Activated T-helper 1 cell treated with anti-CD3 and anti-CD28 coated beads, Interleukin-12 subunit alpha, Interleukin-12 subunit beta, Interleukin-2, Interleukin-4 antibody, amounts not matched to agents 30 ng/mL and 10 ng/mL and 1 ng/mL, durations not matched to agents 14 hours and 24 hours and 36 hours (primary cell): ENCODE measurements around the gene CNTN4. TPM values are rescaled to one million over a fixed set of nuclear protein-coding genes. Genes with fewer than 3 reads are reported as not detected.

ENCODE experiments used
- DNase-seq: peaks from one replicate; pipeline ENCODE4 v3.0.0; 2021; ENCODE audit warnings: low spot score
- H3K27ac Mint-ChIP-seq: one replicate; pipeline ENCODE4 v1.8.0; 2021; ENCODE audit warnings: mild to moderate bottlenecking, mixed read lengths
- H3K27me3 Mint-ChIP-seq: one replicate; pipeline ENCODE4 v1.8.0; 2022; ENCODE audit warnings: mild to moderate bottlenecking, moderate library complexity, mixed read lengths; ENCODE audit not compliant: insufficient read depth
- H3K36me3 Mint-ChIP-seq: one replicate; pipeline ENCODE4 v1.8.0; 2021; ENCODE audit warnings: low read depth, mixed read lengths
- H3K4me1 Mint-ChIP-seq: one replicate; pipeline ENCODE4 v1.8.0; 2021; ENCODE audit warnings: low read depth, mixed read lengths
- H3K4me3 Mint-ChIP-seq: one replicate; pipeline ENCODE4 v1.8.0; 2021; ENCODE audit warnings: mild to moderate bottlenecking, moderate library complexity, mixed read lengths
- H3K9me3 Mint-ChIP-seq: one replicate; pipeline ENCODE4 v1.8.0; 2021; ENCODE audit warnings: mixed read lengths
- intact Hi-C: fragments of 100-400 bp; cut with micrococcal nuclease; formaldehyde crosslinking; loops from one replicate; pipeline ENCODE4 v1.15.1; 2024
- total RNA-seq: library from RNA; stranded (reverse); gene quantifications from 2 replicates; pipeline ENCODE4 v1.2.3, GENCODE V29; 2022

The CNTN4 gene
- total RNA-seq, 1 donor from 2014 or later = not detected

GRCh38 chr3:2735392-2735894, 636.8 kb downstream of the CNTN4 start:
- Mint-ChIP-seq H3K27me3 (no peaks in the 10 kb centered on the region), H3K4me1 (no peaks in the 10 kb centered on the region), H3K4me3 (no peak overlapping the region), H3K9me3 (no peaks in the 10 kb centered on the region), H3K27ac (no peak overlapping the region), H3K36me3 (no peaks in the 10 kb centered on the region)
- intact Hi-C loops = no loop called here
- DNase-seq = no peak

- intact Hi-C loops = no loop called here
- no peaks in the 10 kb centered on the region for H3K9me3 Mint-ChIP-seq
- H3K4me3 Mint-ChIP-seq = no peak overlapping the region
- H3K4me1 Mint-ChIP-seq = no peaks in the 10 kb centered on the region
- H3K27ac Mint-ChIP-seq = no peak overlapping the region
- H3K36me3 Mint-ChIP-seq = no peaks in the 10 kb centered on the region
- DNase-seq = no peak
- no peaks in the 10 kb centered on the region for H3K27me3 Mint-ChIP-seq
These were observed 642.9 kb downstream of the CNTN4 start for GRCh38 chr3:2741516-2741915.

GRCh38 chr3:2765002-2765579, 666.4 kb downstream of the CNTN4 start:
- Mint-ChIP-seq H3K4me1 (no peaks in the 10 kb centered on the region), H3K27me3 (no peaks in the 10 kb centered on the region), H3K27ac (no peak overlapping the region), H3K36me3 (no peaks in the 10 kb centered on the region), H3K9me3 (no peaks in the 10 kb centered on the region), H3K4me3 (no peak overlapping the region)
- DNase-seq = no peak
- intact Hi-C loops = loop anchor here (5.0 kb wide), 1 partner anchor 407 kb away; no protein-coding TSS in a partner anchor

- Mint-ChIP-seq H3K9me3 (no peaks in the 10 kb centered on the region), H3K4me3 (no peak overlapping the region), H3K27ac (no peak overlapping the region), H3K4me1 (no peaks in the 10 kb centered on the region), H3K27me3 (no peaks in the 10 kb centered on the region), H3K36me3 (no peaks in the 10 kb centered on the region)
- no peak for DNase-seq
- intact Hi-C loops = no loop called here
These were observed 671.8 kb downstream of the CNTN4 start for GRCh38 chr3:2770451-2770850.

GRCh38 chr3:2771193-2771592, 672.5 kb downstream of the CNTN4 start:
- no peak overlapping the region for H3K27ac Mint-ChIP-seq
- H3K4me1 Mint-ChIP-seq = no peaks in the 10 kb centered on the region
- DNase-seq = no peak
- no peaks in the 10 kb centered on the region for H3K27me3 Mint-ChIP-seq
- no peaks in the 10 kb centered on the region for H3K9me3 Mint-ChIP-seq
- intact Hi-C loops = no loop called here
- no peaks in the 10 kb centered on the region for H3K36me3 Mint-ChIP-seq
- no peak overlapping the region for H3K4me3 Mint-ChIP-seq

GRCh38 chr3:2771741-2772140, 673.1 kb downstream of the CNTN4 start:
- no peaks in the 10 kb centered on the region for H3K4me1 Mint-ChIP-seq
- no peak overlapping the region for H3K27ac Mint-ChIP-seq
- intact Hi-C loops = no loop called here
- H3K36me3 Mint-ChIP-seq = no peaks in the 10 kb centered on the region
- DNase-seq = no peak
- H3K9me3 Mint-ChIP-seq = no peaks in the 10 kb centered on the region
- H3K4me3 Mint-ChIP-seq = no peak overlapping the region
- no peaks in the 10 kb centered on the region for H3K27me3 Mint-ChIP-seq

- no peak for DNase-seq
- no peaks in the 10 kb centered on the region for H3K9me3 Mint-ChIP-seq
- H3K4me1 Mint-ChIP-seq = no peaks in the 10 kb centered on the region
- no peaks in the 10 kb centered on the region for H3K36me3 Mint-ChIP-seq
- intact Hi-C loops = no loop called here
- no peak overlapping the region for H3K27ac Mint-ChIP-seq
- H3K4me3 Mint-ChIP-seq = no peak overlapping the region
- no peaks in the 10 kb centered on the region for H3K27me3 Mint-ChIP-seq
These were observed 674.1 kb downstream of the CNTN4 start for GRCh38 chr3:2772803-2773202.

- no peak for DNase-seq
- intact Hi-C loops = no loop called here
These were observed 676.0 kb downstream of the CNTN4 start for GRCh38 chr3:2774481-2775249.

GRCh38 chr3:2783261-2783660, 684.6 kb downstream of the CNTN4 start:
- H3K9me3 Mint-ChIP-seq = no peaks in the 10 kb centered on the region
- intact Hi-C loops = no loop called here
- no peak overlapping the region for H3K27ac Mint-ChIP-seq
- H3K27me3 Mint-ChIP-seq = no peaks in the 10 kb centered on the region
- no peaks in the 10 kb centered on the region for H3K4me1 Mint-ChIP-seq
- no peak overlapping the region for H3K4me3 Mint-ChIP-seq
- no peak for DNase-seq
- H3K36me3 Mint-ChIP-seq = no peaks in the 10 kb centered on the region

More at GRCh38 chr3:2774481-2775249, 676.0 kb downstream of the CNTN4 start:
- Mint-ChIP-seq H3K36me3 (no peaks in the 10 kb centered on the region), H3K4me3 (no peak overlapping the region), H3K27ac (no peak overlapping the region), H3K9me3 (no peaks in the 10 kb centered on the region), H3K27me3 (no peaks in the 10 kb centered on the region), H3K4me1 (no peaks in the 10 kb centered on the region)

- intact Hi-C loops = no loop called here
- no peak overlapping the region for H3K27ac Mint-ChIP-seq
- H3K36me3 Mint-ChIP-seq = no peaks in the 10 kb centered on the region
- no peaks in the 10 kb centered on the region for H3K9me3 Mint-ChIP-seq
- DNase-seq = no peak
- H3K4me3 Mint-ChIP-seq = no peak overlapping the region
- no peaks in the 10 kb centered on the region for H3K27me3 Mint-ChIP-seq
- no peaks in the 10 kb centered on the region for H3K4me1 Mint-ChIP-seq
These were observed 686.0 kb downstream of the CNTN4 start for GRCh38 chr3:2784627-2785026.

GRCh38 chr3:2790266-2790815, 691.7 kb downstream of the CNTN4 start:
- Mint-ChIP-seq H3K27me3 (no peaks in the 10 kb centered on the region), H3K4me1 (no peaks in the 10 kb centered on the region), H3K4me3 (no peak overlapping the region), H3K36me3 (no peaks in the 10 kb centered on the region), H3K27ac (no peak overlapping the region), H3K9me3 (no peaks in the 10 kb centered on the region)
- DNase-seq = no peak
- intact Hi-C loops = no loop called here

- no peaks in the 10 kb centered on the region for H3K27me3 Mint-ChIP-seq
- H3K9me3 Mint-ChIP-seq = no peaks in the 10 kb centered on the region
- DNase-seq = no peak
- no peak overlapping the region for H3K4me3 Mint-ChIP-seq
- intact Hi-C loops = no loop called here
- H3K27ac Mint-ChIP-seq = no peak overlapping the region
- no peaks in the 10 kb centered on the region for H3K36me3 Mint-ChIP-seq
- no peaks in the 10 kb centered on the region for H3K4me1 Mint-ChIP-seq
These were observed 693.8 kb downstream of the CNTN4 start for GRCh38 chr3:2792432-2792831.

GRCh38 chr3:2793987-2794386, 695.3 kb downstream of the CNTN4 start:
- Mint-ChIP-seq H3K9me3 (no peaks in the 10 kb centered on the region), H3K4me3 (no peak overlapping the region), H3K4me1 (no peaks in the 10 kb centered on the region), H3K27ac (no peak overlapping the region), H3K36me3 (no peaks in the 10 kb centered on the region), H3K27me3 (no peaks in the 10 kb centered on the region)
- DNase-seq = no peak
- intact Hi-C loops = no loop called here
